ENCODE measurements around the gene NCKAP5L. TPM values are rescaled to one million over a fixed set of nuclear protein-coding genes. Genes with fewer than 3 reads are reported as not detected.

The NCKAP5L gene
- total RNA-seq, 1 experiment from 2014 or later = 28.2 TPM

DNA sequence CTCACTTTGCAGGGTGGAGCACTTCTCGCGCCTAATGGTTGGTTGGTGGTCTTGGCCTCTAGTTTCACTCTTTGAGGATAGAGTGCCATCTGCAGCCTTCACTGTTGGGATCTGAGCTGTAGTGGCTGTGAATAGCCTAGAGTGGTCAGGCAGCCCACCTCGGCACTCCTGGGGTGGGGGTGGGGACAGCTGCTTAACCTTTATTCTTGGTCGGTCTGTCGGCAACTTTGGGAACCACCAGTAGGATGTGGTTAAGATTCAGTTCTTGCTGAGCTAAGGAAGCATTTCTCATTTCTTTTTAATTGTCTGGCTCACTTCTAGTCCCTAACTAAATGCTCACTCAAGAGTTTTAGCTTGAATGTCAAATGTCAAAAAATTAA is 65.8 kb downstream of the NCKAP5L start:
- no peaks in the 10 kb centered on the region for H3K4me1 ChIP-seq (ENCODE audit: insufficient read depth, low read length, poor library complexity, severe bottlenecking)
- POLR2A ChIA-PET (ENCODE audit: low non-redundant PET) = no interaction called here
- H3K27me3 ChIP-seq (replicated peaks; ENCODE audit: insufficient read depth, low read depth, low read length, poor library complexity) = no peaks in the 10 kb centered on the region
- CTCF ChIA-PET = interaction anchor here (1.6 kb wide), 1 partner anchor 16 kb away, joined by 3 read pairs; no protein-coding TSS in a partner anchor
- no TSS peak for BruUV-seq (replicated peaks)
- intact Hi-C loops (cut with micrococcal nuclease; ENCODE audit: unreplicated experiment) = loop anchor here (2.0 kb wide), 1 partner anchor 118 kb away; no protein-coding TSS in a partner anchor
- no peaks in the 10 kb centered on the region for H3K9me3 ChIP-seq (ENCODE audit: low read depth, low read length, poor library complexity, severe bottlenecking)
- H3K27ac ChIP-seq (ENCODE audit: low read depth, low read length, poor library complexity, severe bottlenecking) = peak overlapping the region; percentile 22
- no peak overlapping the region for H3K4me3 ChIP-seq (ENCODE audit: low read depth, low read length, poor library complexity, severe bottlenecking)
- DNase-seq (ENCODE audit: low spot score) = no peak
- TF ChIP-seq, protein P1, sequence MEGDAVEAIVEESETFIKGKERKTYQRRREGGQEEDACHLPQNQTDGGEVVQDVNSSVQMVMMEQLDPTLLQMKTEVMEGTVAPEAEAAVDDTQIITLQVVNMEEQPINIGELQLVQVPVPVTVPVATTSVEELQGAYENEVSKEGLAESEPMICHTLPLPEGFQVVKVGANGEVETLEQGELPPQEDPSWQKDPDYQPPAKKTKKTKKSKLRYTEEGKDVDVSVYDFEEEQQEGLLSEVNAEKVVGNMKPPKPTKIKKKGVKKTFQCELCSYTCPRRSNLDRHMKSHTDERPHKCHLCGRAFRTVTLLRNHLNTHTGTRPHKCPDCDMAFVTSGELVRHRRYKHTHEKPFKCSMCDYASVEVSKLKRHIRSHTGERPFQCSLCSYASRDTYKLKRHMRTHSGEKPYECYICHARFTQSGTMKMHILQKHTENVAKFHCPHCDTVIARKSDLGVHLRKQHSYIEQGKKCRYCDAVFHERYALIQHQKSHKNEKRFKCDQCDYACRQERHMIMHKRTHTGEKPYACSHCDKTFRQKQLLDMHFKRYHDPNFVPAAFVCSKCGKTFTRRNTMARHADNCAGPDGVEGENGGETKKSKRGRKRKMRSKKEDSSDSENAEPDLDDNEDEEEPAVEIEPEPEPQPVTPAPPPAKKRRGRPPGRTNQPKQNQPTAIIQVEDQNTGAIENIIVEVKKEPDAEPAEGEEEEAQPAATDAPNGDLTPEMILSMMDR (conservative IDR thresholded peaks at IDR 0.05; ENCODE audit: low read depth, low read length) = no peak
- TF ChIP-seq EZH2 (IDR thresholded peaks at IDR 0.05; ENCODE audit: borderline replicate concordance, low read depth, low read length, poor library complexity, severe bottlenecking) = no peak
- peaks cover 76% of the 10 kb centered on the region for H3K36me3 ChIP-seq (ENCODE audit: insufficient read depth, low read length, poor library complexity, severe bottlenecking)

DNA sequence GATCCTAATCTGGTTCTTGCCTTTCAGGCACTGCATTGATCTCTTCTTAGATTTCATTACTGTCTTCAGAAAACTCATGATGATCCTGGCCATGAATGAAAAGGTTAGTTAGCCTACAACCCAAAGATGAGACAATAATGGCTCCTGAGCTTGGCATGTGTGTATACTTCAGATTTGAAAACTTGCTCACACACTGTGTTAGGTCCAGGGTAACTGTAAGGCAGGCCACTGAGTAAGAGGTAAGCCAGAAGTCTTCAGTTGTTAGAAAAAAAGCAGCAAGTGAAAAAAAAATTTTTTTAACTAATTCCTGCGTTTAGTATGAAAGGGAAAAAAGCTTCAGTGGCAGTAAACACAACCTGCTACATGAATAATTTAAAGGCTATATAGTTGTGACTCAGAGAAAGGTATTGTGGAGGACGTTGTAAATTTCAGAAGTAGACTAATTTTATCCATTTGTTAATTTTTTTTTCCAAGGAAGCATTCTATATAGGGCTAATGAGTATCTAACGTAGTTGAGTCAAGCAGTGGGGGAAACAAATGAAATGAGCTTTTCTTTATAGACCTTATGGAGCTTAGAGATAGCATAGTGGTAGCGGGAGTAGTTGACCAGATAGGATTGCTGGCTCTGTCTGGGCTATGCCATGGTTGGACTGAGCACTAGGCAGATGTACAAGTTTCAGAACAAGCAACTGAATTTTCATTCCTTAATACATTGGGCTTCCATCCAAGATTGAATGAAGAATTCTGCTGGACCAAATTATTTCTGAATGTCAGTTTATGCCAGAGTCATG is 66.3 kb downstream of the NCKAP5L start:
- H3K4me1 ChIP-seq (ENCODE audit: insufficient read depth, low read length, poor library complexity, severe bottlenecking) = no peaks in the 10 kb centered on the region
- no peak overlapping the region for H3K27ac ChIP-seq (ENCODE audit: low read depth, low read length, poor library complexity, severe bottlenecking)
- no peaks in the 10 kb centered on the region for H3K27me3 ChIP-seq (replicated peaks; ENCODE audit: insufficient read depth, low read depth, low read length, poor library complexity)
- ChIA-PET CTCF (interaction anchor here (0.6 to 1.6 kb wide), 3 partner anchors 16 to 21 kb away, joined by 3 to 7 read pairs (median 3); partner anchors contain the start of gene TMBIM6), POLR2A (ENCODE audit: low non-redundant PET) (no interaction called here)
- no peak overlapping the region for H3K4me3 ChIP-seq (ENCODE audit: low read depth, low read length, poor library complexity, severe bottlenecking)
- DNase-seq (ENCODE audit: low spot score) = no peak
- H3K36me3 ChIP-seq (ENCODE audit: insufficient read depth, low read length, poor library complexity, severe bottlenecking) = peaks cover 82% of the 10 kb centered on the region
- BruUV-seq (replicated peaks) = no TSS peak
- TF ChIP-seq EZH2 (IDR thresholded peaks at IDR 0.05; ENCODE audit: borderline replicate concordance, low read depth, low read length, poor library complexity, severe bottlenecking) = no peak
- TF ChIP-seq, protein P1 (conservative IDR thresholded peaks at IDR 0.05; ENCODE audit: low read depth, low read length) = no peak
- no peaks in the 10 kb centered on the region for H3K9me3 ChIP-seq (ENCODE audit: low read depth, low read length, poor library complexity, severe bottlenecking)
- intact Hi-C loops (cut with micrococcal nuclease; ENCODE audit: unreplicated experiment) = loop anchor here (2.0 kb wide), 1 partner anchor 117 kb away; no protein-coding TSS in a partner anchor

DNA sequence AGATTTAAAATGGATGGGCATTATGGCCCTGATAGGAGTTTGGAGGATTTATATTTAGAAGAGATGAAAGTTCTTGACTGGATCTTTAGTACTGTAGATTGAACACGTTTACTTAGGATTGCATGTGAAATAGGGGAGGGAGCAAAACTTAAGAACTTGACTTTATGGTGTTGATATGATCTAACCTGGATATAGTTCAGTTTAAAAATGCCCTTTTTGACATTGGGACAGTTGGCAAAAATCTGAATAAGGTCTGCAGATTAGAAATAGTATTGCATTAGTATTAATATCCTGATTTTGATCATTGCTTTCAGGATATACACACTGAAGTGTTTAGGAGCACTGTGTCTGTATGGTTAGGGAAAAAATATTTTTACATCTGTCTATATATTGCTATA is 77.2 kb downstream of the NCKAP5L start:
- no peak for DNase-seq (ENCODE audit: low spot score)
- intact Hi-C loops (cut with micrococcal nuclease; ENCODE audit: unreplicated experiment) = no loop called here
- no TSS peak for BruUV-seq (replicated peaks)
- H3K4me1 ChIP-seq (ENCODE audit: insufficient read depth, low read length, poor library complexity, severe bottlenecking) = peaks cover 16% of the 10 kb centered on the region
- TF ChIP-seq EZH2 (IDR thresholded peaks at IDR 0.05; ENCODE audit: borderline replicate concordance, low read depth, low read length, poor library complexity, severe bottlenecking) = no peak
- TF ChIP-seq, protein P1 (conservative IDR thresholded peaks at IDR 0.05; ENCODE audit: low read depth, low read length) = no peak
- H3K27ac ChIP-seq (ENCODE audit: low read depth, low read length, poor library complexity, severe bottlenecking) = peak overlapping the region; percentile 46
- ChIA-PET CTCF (no interaction called here), POLR2A (ENCODE audit: low non-redundant PET) (no interaction called here)
- no peaks in the 10 kb centered on the region for H3K27me3 ChIP-seq (replicated peaks; ENCODE audit: insufficient read depth, low read depth, low read length, poor library complexity)
- no peaks in the 10 kb centered on the region for H3K9me3 ChIP-seq (ENCODE audit: low read depth, low read length, poor library complexity, severe bottlenecking)
- peaks cover 39% of the 10 kb centered on the region for H3K36me3 ChIP-seq (ENCODE audit: insufficient read depth, low read length, poor library complexity, severe bottlenecking)
- no peak overlapping the region for H3K4me3 ChIP-seq (ENCODE audit: low read depth, low read length, poor library complexity, severe bottlenecking)
